Stimulated activated CD4-positive, alpha-beta T cell treated with anti-CD3 and anti-CD28 coated beads, Interleukin-2, amount 100 ng/mL, for 4 hours (primary cell): ENCODE measurements around the gene PTCD1.
"Not testable (repeated sequence)": the region's sequence is repeated elsewhere in the genome, so short reads cannot be mapped to it uniquely, and the experiment has no call there.

ENCODE experiments used
- DNase-seq: peaks from one replicate; pipeline ENCODE4 v3.0.0-alpha.2; 2020; ENCODE audit warnings: low read depth

Gene PTCD1

GRCh38 chr7:99407872-99408378, 30.7 kb downstream of the PTCD1 start:
- peak; percentile 27 for DNase-seq

DNA sequence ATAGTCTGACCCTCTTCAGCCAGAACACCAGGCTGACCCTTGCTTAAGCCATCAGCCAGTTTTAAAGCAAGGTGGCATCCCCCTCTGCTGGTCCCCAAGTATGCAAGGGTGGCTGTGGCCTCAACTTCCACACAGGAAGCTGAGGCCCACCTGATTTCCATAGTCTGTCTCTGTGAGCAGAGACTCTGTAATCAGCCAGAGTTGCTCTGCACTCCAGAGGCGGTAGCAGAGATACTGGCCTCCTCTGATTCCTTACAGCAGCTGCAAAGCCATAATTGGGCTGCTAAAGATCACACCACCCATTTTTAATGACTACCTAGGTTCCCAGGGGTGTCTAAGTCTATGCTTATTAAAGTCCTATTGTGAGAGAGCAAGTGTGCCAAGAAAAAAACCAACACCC, 32.0 kb downstream of the PTCD1 start:
- DNase-seq, result no peak

DNA sequence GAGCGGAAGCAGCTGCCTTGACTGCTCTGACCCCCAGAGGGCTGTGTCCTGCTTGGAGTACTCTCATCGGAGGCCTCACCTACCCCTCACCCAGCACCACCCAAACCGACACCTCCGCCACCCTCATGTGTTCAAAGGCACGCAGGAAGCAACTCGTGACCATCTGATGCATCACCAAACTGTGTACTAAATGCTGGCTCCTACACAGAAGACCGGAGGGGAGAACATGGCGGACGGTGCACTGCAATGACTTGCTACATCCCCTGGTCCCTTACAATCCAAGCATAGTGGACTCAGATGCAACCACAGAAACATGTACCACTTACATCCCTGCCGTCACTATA, 33.6 kb downstream of the PTCD1 start:
- DNase-seq, result no peak

- no peak for DNase-seq
Observed at GRCh38 chr7:99404235-99404976, 34.2 kb downstream of the PTCD1 start.

GRCh38 chr7:99403764-99404163, 34.8 kb downstream of the PTCD1 start:
- no peak for DNase-seq

- DNase-seq, result no peak
Observed at GRCh38 chr7:99402854-99403253, 35.7 kb downstream of the PTCD1 start.

GRCh38 chr7:99399597-99399996, 39.0 kb downstream of the PTCD1 start:
- DNase-seq, result no peak

DNA sequence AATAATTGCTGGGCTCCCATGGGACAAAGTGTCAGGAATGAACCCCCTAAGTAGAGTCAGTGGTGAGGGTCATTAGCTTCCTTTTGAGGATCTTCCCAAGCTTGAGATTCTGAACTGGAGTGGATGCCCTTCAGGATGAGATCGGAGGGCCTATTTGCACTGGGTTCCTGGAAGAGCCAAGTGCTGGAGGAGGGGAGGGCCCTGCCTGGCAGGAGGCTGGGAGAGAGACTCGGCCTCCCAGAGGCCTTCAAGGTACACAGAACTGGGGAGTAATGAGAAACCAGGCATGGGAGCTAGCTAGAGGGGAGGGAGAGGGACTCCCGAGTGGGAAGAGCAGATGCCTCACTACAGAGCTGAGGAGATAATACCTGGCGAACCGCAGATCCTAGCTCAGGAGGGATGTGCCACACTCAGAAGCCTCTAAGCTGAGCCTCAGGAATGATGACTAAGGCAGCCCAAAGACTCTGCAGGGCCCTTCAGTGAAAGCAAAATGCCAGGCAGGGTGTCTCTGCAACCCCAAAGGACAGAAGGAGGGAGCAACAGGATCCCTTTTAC, 39.6 kb downstream of the PTCD1 start:
- DNase-seq, result no peak

- DNase-seq, result no peak
Observed at GRCh38 chr7:99397297-99397983, 41.2 kb downstream of the PTCD1 start.

GRCh38 chr7:99396418-99397296, 41.9 kb downstream of the PTCD1 start:
- DNase-seq, result no peak

DNA sequence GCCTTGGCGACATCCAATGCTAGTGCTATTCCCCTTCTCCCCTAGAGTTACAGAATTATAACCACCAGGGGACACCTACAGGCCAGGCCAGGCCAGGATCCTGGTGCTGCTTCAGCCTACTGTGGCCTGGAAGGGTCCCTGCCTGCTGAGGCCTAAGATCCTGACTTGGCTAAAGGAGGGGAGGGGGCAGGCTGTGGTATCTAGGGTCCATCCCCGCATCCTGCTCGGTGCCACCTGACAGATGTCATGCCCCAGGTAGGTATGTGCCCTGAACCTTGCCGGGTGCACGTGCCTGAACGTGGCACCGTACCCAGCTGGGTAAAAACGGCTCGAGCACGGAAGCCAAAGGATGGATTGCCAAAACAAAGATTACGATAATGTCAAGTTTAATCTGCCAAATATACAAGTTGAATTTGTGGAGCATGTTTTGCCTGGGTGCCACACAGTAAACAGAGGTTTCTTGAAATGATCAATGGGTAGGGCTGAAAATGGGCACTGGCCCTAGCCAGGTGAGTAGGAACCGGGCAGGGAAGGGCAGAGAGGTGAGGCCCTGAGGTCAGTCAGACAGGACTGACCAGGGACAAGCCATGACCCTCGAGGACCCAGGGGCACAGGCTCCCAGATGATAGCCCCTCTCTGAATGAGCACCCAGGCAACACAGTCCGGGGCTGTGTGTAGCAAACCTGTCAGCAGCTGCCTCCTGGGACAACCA, 42.8 kb downstream of the PTCD1 start:
- no peak for DNase-seq

GRCh38 chr7:99394188-99394502, 44.5 kb downstream of the PTCD1 start:
- DNase-seq, result no peak

- DNase-seq, result no peak
Observed at GRCh38 chr7:99393355-99394187, 45.0 kb downstream of the PTCD1 start.

- DNase-seq, result peak; percentile 71
Observed at GRCh38 chr7:99392659-99393354, 45.8 kb downstream of the PTCD1 start.

DNA sequence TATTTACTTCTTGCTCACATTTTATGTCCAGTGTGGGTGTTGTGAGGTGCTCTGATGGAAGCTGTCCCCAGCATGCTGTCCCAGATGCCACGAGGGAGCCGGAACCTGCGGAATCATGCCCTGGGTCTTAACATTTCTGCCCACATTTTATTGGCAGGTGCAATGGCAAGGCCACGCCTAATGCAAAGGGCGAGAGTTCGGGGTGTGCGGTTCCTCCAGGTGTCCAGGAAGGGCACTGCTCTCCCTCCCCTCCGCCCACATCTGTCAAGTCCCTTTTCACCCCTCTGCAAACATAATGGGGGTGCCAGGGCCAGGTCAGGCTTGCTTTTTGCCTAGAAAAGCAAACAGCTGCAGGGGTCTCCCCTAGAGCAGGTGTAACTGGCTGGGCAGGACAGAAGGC, 46.6 kb downstream of the PTCD1 start:
- DNase-seq, result no peak

GRCh38 chr7:99390941-99391602, 47.5 kb downstream of the PTCD1 start:
- DNase-seq, result no peak

DNA sequence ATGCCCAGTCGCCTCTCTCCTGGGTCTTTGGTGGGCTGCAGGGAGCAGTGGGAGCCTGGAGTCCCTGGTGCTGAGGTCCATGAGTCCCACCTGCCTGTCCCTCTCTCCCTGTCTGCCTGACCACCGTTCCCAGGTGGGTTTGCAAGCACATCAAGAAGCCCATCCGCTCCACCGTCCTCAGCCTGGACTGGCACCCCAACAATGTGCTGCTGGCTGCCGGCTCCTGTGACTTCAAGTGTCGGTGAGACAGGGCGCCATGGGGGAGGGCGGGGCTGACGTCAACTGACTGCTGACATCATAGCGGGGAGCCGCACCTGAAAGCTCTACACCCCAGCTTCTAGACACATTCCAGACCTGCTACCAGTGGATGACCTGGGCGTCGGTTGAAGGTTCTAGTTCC, 48.8 kb downstream of the PTCD1 start:
- no peak for DNase-seq

- no peak for DNase-seq
Observed at GRCh38 chr7:99387912-99388311, 50.7 kb downstream of the PTCD1 start.

- DNase-seq, result not testable (repeated sequence)
Observed at GRCh38 chr7:99387239-99387635, 51.4 kb downstream of the PTCD1 start.
